VCaP (cell line): Measurements from ENCODE around the gene NGFR.

Source experiments
- H3K27ac ChIP-seq: fragments of 450-650 bp; 2 replicates; pipeline ENCODE4 v1.5.1; 2017
- TF ChIP-seq, protein P1 (sequence below): fragments of 450-650 bp; conservative IDR thresholded peaks from 2 replicates; pipeline ENCODE4 v1.5.1; 2017; ENCODE audit warnings: mild to moderate bottlenecking, moderate library complexity

The NGFR gene

DNA sequence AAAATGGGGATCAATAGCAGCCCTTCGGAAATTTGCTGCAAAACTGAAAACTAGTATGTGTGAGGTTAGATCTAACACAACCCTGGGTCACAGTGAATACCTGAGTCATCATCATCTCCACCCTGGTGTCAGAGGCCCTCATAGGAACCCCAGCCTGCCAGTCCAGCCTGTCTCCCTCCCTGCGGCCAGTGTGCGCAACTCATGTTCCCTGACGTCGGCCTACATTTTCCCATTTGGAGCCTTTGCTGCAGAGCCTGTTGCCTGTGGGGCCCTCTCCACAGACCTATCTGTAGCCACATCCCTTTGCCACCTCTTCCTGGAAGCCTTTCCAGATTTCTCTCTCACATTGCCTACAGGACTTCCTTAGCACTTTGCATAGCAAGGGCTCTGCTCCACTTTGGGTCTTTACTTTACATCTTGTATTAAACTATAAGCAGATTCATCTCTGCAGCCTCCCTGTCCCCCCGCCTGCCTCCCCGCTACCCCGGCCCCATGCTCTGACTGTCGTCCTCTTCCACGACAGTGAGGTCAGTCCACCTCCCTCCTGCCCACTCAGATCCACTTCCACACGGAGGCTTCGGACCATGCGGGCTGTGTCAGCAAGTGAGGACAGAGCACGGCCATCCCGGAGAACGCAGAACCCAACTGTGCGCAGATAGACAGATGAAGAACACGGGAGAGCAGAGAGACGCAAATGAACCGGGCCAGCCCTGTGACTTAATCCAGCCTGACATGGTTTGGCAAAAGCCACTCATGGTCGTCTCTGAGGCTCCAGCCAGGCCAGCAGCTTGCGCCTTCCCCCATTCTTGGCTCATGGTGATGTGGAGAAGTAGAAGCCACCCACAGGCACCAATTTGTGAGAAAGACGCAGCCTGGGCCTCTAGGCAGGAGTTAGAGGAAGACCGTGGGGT, 31.0 kb downstream of the NGFR start:
- no peak overlapping the region for H3K27ac ChIP-seq
- TF ChIP-seq, protein P1, sequence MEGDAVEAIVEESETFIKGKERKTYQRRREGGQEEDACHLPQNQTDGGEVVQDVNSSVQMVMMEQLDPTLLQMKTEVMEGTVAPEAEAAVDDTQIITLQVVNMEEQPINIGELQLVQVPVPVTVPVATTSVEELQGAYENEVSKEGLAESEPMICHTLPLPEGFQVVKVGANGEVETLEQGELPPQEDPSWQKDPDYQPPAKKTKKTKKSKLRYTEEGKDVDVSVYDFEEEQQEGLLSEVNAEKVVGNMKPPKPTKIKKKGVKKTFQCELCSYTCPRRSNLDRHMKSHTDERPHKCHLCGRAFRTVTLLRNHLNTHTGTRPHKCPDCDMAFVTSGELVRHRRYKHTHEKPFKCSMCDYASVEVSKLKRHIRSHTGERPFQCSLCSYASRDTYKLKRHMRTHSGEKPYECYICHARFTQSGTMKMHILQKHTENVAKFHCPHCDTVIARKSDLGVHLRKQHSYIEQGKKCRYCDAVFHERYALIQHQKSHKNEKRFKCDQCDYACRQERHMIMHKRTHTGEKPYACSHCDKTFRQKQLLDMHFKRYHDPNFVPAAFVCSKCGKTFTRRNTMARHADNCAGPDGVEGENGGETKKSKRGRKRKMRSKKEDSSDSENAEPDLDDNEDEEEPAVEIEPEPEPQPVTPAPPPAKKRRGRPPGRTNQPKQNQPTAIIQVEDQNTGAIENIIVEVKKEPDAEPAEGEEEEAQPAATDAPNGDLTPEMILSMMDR, result no peak

GRCh38 chr17:49527927-49528651, 33.0 kb downstream of the NGFR start:
- H3K27ac ChIP-seq, result no peak overlapping the region

GRCh38 chr17:49528966-49529365, 33.9 kb downstream of the NGFR start:
- TF ChIP-seq, protein P1, result no peak
- no peak overlapping the region for H3K27ac ChIP-seq

More at GRCh38 chr17:49527927-49528651, 33.0 kb downstream of the NGFR start:
- TF ChIP-seq, protein P1, result no peak

DNA sequence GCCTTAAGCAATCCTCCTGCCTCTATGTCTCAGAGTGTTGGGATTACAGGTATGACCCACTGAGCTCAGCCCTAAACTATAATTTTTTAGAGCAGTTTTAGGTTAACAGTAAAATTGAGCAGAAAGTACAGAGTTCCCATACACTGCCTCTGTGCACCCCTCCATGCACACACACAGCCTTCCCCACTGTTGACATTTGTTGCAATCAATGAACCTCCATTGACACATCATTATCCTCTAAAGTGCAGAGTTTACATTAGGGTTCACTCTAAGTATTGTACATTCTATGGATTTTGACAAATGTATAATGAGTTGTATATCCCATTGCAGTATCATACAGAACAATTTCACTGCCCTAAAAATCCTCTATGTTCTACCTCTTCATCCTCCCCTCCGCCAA, 35.0 kb downstream of the NGFR start:
- TF ChIP-seq, protein P1, result no peak
- no peak overlapping the region for H3K27ac ChIP-seq

DNA sequence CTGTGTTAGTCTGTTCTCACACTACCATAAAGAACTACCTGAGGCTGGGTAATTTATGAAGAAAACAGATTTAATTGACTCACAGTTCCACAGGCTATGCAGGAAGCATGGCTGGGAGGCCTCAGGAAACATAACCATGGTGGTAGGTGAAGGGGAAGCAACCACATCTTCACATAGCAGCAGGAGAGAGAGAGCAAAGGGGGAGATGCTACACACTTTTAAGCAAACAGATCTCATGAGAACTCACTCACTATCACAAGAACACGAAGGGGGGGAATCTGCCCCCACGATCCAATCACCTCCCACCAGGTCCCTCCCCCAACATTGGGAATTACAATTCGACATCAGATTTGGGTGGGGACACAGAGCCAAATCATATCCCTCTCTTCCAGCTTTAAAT, 48.8 kb downstream of the NGFR start:
- TF ChIP-seq, protein P1, result no peak
- no peak overlapping the region for H3K27ac ChIP-seq

DNA sequence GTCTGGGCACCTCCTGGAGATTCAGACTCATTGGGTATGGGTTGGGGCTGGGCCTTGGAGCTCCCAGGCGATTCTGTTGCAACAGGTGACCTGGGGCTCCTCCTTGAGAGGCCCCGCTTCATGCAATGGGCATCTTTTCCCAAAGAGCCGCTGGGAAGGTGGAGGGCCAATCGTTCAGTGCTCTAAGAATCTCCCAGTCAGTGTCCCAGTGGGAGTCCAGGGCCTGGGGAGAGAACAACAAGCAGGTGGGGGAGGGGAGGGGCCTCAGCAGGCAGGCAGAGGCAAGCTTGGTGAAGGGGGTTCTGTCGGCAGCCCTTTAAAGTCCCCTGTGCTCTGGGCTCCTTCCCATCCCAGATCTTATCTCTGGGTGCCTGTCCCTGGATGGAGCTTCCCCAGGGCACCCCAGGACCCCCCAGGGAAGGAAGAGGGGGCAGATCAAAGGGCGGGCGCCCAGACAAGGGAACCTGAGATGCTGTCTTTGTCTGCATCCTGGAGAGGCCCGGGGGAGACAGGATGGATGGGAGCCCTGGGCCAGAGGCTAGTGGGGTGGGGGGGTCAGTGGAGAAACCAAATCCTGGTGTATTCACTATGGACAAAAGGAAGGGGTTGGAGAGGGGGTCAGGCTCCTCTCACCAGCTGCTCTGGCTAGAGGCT, 50.0 kb downstream of the NGFR start:
- TF ChIP-seq, protein P1, result no peak
- no peak overlapping the region for H3K27ac ChIP-seq
